ENCODE data around the gene RHNO1. TPM values are rescaled to one million over a fixed set of nuclear protein-coding genes. Genes with fewer than 3 reads are reported as not detected.

The RHNO1 gene
- total RNA-seq, 2 donors from 2014 or later = 64.9 to 70.0 TPM

DNA sequence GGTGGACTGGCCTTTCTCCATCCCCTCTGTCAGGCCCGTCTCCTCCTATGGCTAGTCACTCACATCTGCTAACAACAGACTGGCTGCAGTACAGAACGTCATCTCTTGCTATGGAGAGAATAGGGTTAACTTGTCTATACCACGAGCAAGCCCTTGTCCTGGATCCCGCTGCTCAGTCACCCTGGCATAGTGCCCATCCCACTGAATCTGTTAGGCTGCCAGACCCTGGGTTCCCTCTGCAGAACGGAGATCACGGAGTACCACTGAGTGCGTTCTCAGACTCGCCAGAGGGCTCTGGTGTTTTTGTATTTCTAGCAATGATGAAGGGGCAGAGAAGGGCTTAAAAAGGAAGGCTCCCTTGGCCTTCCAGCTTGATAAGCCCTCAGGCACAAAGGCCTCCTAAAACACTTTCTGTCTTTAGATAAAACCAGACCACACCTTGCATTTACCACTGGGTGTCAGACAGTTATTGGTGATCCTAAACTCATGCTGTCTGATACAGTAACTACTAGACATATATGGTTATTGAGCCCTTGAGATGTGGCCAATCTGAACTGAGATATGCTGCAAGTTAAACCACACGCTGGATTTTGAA is 35.9 kb upstream of the RHNO1 start:
- Histone ChIP-seq H3K9me3 (ENCODE audit: control insufficient read depth, low read length) (no peaks in the 10 kb centered on the region), H3K27ac (ENCODE audit: low read depth, low read length) (no peak overlapping the region), H3K27me3 (ENCODE audit: control insufficient read depth, insufficient read depth, low read length, poor library complexity, severe bottlenecking) (no peaks in the 10 kb centered on the region), H3K9ac (ENCODE audit: extremely low read depth, low read length, poor library complexity, severe bottlenecking) (no peak overlapping the region), H3K4me3 (ENCODE audit: low read length) (no peak overlapping the region), H3K4me1 (ENCODE audit: control insufficient read depth, insufficient read depth, low read length) (peaks cover 5% of the 10 kb centered on the region), H3K36me3 (ENCODE audit: control insufficient read depth, insufficient read depth, low read length) (no peaks in the 10 kb centered on the region)
- Mint-ChIP-seq H3K4me1 (peaks cover 10% of the 10 kb centered on the region), H3K4me3 (no peak overlapping the region), H3K9me3 (no peaks in the 10 kb centered on the region), H3K27ac (no peak overlapping the region), H3K36me3 (ENCODE audit: low read depth) (peaks cover 18% of the 10 kb centered on the region), H3K27me3 (ENCODE audit: insufficient read depth) (peaks cover 3% of the 10 kb centered on the region)
- no peak for DNase-seq
- WGBS, 2 experiments (ENCODE audit: insufficient coverage in 1 of 2, insufficient read length in 1 of 2) = 84 to 89% methylated on average over 4 to 9 of the region's 9 CpGs
- TF ChIP-seq, protein P1, sequence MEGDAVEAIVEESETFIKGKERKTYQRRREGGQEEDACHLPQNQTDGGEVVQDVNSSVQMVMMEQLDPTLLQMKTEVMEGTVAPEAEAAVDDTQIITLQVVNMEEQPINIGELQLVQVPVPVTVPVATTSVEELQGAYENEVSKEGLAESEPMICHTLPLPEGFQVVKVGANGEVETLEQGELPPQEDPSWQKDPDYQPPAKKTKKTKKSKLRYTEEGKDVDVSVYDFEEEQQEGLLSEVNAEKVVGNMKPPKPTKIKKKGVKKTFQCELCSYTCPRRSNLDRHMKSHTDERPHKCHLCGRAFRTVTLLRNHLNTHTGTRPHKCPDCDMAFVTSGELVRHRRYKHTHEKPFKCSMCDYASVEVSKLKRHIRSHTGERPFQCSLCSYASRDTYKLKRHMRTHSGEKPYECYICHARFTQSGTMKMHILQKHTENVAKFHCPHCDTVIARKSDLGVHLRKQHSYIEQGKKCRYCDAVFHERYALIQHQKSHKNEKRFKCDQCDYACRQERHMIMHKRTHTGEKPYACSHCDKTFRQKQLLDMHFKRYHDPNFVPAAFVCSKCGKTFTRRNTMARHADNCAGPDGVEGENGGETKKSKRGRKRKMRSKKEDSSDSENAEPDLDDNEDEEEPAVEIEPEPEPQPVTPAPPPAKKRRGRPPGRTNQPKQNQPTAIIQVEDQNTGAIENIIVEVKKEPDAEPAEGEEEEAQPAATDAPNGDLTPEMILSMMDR (conservative IDR thresholded peaks at IDR 0.05) = no peak

DNA sequence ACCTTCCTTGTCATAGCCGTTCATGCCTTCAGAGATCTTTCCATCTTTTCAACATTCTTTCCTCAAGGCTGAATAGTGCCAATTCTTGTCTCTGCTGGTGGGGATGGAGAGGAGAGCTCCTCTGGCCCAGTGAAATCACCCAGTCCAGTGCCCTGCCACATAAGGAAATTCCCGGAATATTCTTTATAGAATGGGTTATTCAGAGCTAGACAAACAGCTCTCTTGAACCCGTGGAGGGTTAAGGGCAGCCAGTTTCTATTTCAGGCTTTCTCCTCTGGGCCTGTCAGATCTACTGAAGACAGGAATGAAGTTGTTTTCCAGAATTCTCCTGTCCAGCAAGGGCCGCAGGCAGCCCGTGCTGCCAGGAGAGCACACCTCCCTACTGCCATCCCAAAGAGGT is 34.1 kb upstream of the RHNO1 start:
- Histone ChIP-seq H3K4me1 (ENCODE audit: control insufficient read depth, insufficient read depth, low read length) (peaks cover 5% of the 10 kb centered on the region), H3K9me3 (ENCODE audit: control insufficient read depth, low read length) (no peaks in the 10 kb centered on the region), H3K27me3 (ENCODE audit: control insufficient read depth, insufficient read depth, low read length, poor library complexity, severe bottlenecking) (no peaks in the 10 kb centered on the region), H3K27ac (ENCODE audit: low read depth, low read length) (no peak overlapping the region), H3K36me3 (ENCODE audit: control insufficient read depth, insufficient read depth, low read length) (no peaks in the 10 kb centered on the region), H3K9ac (ENCODE audit: extremely low read depth, low read length, poor library complexity, severe bottlenecking) (no peak overlapping the region), H3K4me3 (ENCODE audit: low read length) (no peak overlapping the region)
- TF ChIP-seq, protein P1 (conservative IDR thresholded peaks at IDR 0.05) = no peak
- Mint-ChIP-seq H3K36me3 (ENCODE audit: low read depth) (peaks cover 14% of the 10 kb centered on the region), H3K27me3 (ENCODE audit: insufficient read depth) (peaks cover 3% of the 10 kb centered on the region), H3K4me1 (peaks cover 15% of the 10 kb centered on the region), H3K4me3 (no peak overlapping the region), H3K27ac (no peak overlapping the region), H3K9me3 (no peaks in the 10 kb centered on the region)
- 86 to 100% methylated on average over 1 to 5 of the region's 5 CpGs for WGBS, 2 experiments (ENCODE audit: insufficient coverage in 1 of 2, insufficient read length in 1 of 2)
- no peak for DNase-seq

DNA sequence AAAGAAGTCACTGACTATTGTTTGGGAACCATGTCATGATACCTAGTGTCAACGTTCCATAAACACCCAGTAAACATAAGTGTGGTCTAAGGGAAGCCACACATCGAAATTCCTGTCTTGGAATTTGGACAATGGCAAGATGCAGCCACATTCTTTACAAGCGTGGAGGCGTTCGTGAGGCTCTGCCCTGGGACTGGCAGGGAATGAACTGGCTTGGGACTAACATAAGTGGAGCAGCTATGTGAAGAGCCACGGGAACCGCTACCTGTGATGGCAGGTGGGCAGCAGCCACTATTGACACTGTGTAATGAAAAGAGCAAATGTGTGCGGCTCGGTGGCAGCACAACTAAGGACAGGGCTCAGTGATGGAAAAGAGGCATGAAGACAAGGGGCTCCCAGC is 32.2 kb upstream of the RHNO1 start:
- Mint-ChIP-seq H3K36me3 (ENCODE audit: low read depth) (peaks cover 7% of the 10 kb centered on the region), H3K9me3 (no peaks in the 10 kb centered on the region), H3K27ac (no peak overlapping the region), H3K27me3 (ENCODE audit: insufficient read depth) (peaks cover 8% of the 10 kb centered on the region), H3K4me1 (peaks cover 15% of the 10 kb centered on the region), H3K4me3 (no peak overlapping the region)
- no peaks in the 10 kb centered on the region for H3K27me3 ChIP-seq (ENCODE audit: control insufficient read depth, insufficient read depth, low read length, poor library complexity, severe bottlenecking)
- H3K4me3 ChIP-seq (ENCODE audit: low read length) = no peak overlapping the region
- DNase-seq = no peak
- 91 to 95% methylated on average over 8 to 9 of the region's 9 CpGs for WGBS, 2 experiments (ENCODE audit: insufficient coverage in 1 of 2, insufficient read length in 1 of 2)
- TF ChIP-seq, protein P1 (conservative IDR thresholded peaks at IDR 0.05) = no peak
- no peak overlapping the region for H3K27ac ChIP-seq (ENCODE audit: low read depth, low read length)
- no peak overlapping the region for H3K9ac ChIP-seq (ENCODE audit: extremely low read depth, low read length, poor library complexity, severe bottlenecking)
- H3K4me1 ChIP-seq (ENCODE audit: control insufficient read depth, insufficient read depth, low read length) = peaks cover 5% of the 10 kb centered on the region
- no peaks in the 10 kb centered on the region for H3K36me3 ChIP-seq (ENCODE audit: control insufficient read depth, insufficient read depth, low read length)
- H3K9me3 ChIP-seq (ENCODE audit: control insufficient read depth, low read length) = no peaks in the 10 kb centered on the region
